ENCODE data around the gene CHI3L1. TPM values are rescaled to one million over a fixed set of nuclear protein-coding genes. Genes with fewer than 3 reads are reported as not detected.

Gene CHI3L1
- total RNA-seq, 4 donors from 2014 or later, result 2.9 to 23.2 TPM; not detected in 2

DNA sequence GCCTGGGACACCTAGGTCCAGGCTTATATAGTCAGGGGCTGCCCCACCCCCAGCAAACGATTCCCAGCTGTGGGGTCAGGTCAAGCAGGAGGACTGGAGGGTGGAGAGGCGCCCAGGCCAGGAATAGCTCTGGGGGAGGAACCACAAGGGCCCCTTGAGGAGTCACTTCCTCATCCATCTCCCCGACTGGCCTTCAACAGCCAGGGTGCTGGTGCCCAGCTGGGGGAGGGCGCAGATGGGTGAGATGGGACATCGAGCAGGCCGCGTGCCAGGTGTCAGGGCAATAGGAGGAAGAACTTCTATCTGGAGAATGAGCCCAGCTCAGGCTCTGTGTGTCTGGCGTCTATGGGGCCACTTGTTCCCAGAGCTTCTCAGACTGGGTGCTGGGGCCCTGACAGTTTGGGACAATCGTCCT is 10.7 kb downstream of the CHI3L1 start:
- peaks cover 0 to 7% (median 0%) of the 10 kb centered on the region in 4 donors for H3K4me1 ChIP-seq

DNA sequence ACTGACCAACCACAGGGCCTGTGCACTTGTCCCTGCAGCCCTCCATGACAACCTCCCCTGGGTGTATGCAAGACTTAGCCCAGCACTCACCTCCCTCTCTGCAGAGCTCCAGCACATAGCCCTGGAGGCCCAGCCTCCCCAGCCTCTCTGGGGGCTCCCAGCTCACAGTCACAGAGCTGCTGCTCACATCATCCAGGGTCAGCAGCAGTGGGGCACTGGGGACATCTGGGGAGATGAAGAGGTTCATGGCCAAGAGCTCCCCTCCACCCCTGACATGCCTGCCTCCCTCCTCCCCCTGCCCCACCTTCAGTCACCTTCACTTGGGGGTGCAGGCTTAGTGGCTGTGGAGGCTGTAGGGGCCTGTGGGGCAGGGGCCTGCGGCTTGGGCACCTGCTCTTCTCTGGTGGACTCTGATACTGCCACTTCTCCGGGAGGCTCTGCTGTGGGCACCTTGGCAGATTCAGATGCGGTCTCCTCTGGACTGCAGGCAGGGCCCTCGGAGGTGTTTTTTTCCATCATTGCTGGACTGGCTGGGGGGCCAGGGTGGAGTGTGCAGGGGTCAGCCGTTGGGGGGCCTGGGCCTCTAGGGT is 11.2 kb downstream of the CHI3L1 start, which contains the start of gene MYBPH:
Gene MYBPH, minus strand, starts transcription at position 590 of the 590 bp plus-strand sequence. Its CDS starts 71 bp downstream, at position 519.
- Histone ChIP-seq H3K36me3 (no peaks in the 10 kb centered on the region), H3K27ac (no peak within 1 kb of the TSS), H3K4me1 (peaks cover 0 to 7% (median 0%) of the 10 kb centered on the region in 4 donors), H3K4me3 (no peak within 1 kb of the TSS), H3K27me3 (no peaks in the 10 kb centered on the region), H3K9me3 (no peaks in the 10 kb centered on the region)
- WGBS, 2 donors (ENCODE audit: low coverage in 1 of 2), result 65% methylated on average over 5 of the region's 5 CpGs; no CpG with 5 or more reads in 1 of the 2 donors
- intact Hi-C loops (cut with DNase I; ENCODE audit: low total_unique reads) (no loop called here), in situ Hi-C loops (cut with MboI; ENCODE audit: low pct_ligation_motif_present in 1 of 4, low pct_unique_long_range_greater_than_20kb in 1 of 4, low sequenced_read_pairs in 3 of 4) (no loop called here)
- TF ChIP-seq EP300 (IDR thresholded peaks at IDR 0.05; ENCODE audit: low read depth), result no peak
- no peak for TF ChIP-seq POLR2A (IDR thresholded peaks at IDR 0.05)
- TF ChIP-seq CTCF (IDR thresholded peaks at IDR 0.05), result no peak
- no peak for DNase-seq

More for the DNA sequence above, 10.7 kb downstream of the CHI3L1 start:
- whole genome bisulfite sequencing, 2 donors (ENCODE audit: low coverage in 1 of 2), result 62 to 81% methylated on average over 5 to 9 of the region's 9 CpGs
- intact Hi-C loops (cut with DNase I; ENCODE audit: low total_unique reads), result no loop called here
- TF ChIP-seq POLR2AphosphoS5 (IDR thresholded peaks at IDR 0.05), result no peak
- Histone ChIP-seq H3K36me3 (no peaks in the 10 kb centered on the region), H3K4me3 (no peak overlapping the region), H3K9me3 (no peaks in the 10 kb centered on the region), H3K27ac (no peak overlapping the region), H3K27me3 (no peaks in the 10 kb centered on the region)
- in situ Hi-C loops (cut with MboI; ENCODE audit: low pct_ligation_motif_present in 1 of 4, low pct_unique_long_range_greater_than_20kb in 1 of 4, low sequenced_read_pairs in 3 of 4), result no loop called here
- DNase-seq, result no peak

DNA sequence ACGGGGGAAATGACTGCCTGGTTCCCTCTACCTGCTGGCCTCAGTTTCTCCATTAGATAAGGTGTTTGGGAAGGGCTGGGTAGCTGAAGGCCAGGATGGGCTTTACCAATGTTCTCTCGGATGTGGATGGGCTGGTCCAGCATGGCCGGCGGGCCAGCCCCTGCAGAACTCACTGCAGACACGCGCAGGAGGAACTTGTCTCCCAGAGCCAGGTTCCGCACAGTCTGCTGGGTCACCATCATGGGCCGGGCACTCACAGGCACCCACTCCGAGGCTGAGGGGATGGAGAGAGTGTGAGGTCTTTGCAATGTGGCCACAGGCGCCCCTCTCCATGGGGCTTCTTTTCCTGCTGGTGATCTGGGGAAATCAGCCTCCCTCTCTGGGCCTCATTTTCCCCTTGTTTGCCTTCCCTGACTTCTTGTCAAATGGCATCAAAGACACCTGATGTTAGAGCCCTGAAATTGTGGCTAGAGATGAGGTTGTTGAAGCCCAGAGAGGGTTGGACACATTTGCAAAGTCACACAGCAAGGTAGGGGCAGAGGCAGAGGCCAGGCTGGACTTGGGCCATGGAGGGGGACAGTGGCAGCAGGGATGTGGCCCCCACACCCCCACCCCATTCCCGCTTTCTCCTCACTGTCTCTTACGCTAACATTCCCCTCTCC is 12.0 kb downstream of the CHI3L1 start:
- no peaks in the 10 kb centered on the region for H3K9me3 ChIP-seq
- intact Hi-C loops (cut with DNase I; ENCODE audit: low total_unique reads), result no loop called here

DNA sequence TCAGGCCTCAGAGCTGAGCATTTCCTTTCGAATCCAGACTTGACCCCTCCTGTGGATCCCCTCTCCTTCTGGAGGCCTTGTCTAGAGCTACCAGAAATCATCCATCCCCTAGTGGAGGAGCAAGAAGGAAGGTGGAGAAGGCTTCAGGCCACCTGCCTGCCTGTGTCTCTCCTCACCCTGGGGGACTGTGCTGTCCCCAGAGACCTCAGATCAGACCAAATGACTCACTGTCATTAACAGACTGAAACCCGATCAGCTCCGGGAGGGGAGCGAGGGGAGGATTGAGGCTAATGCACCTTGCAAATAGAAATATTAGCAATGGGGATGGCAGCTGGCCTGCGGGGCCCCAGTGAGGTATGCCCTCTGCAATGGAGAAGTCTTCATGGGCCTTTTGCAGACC is 12.9 kb downstream of the CHI3L1 start:
- Histone ChIP-seq H3K9me3 (no peaks in the 10 kb centered on the region), H3K36me3 (no peaks in the 10 kb centered on the region), H3K4me3 (no peak overlapping the region), H3K27ac (no peak overlapping the region), H3K27me3 (no peaks in the 10 kb centered on the region), H3K4me1 (peaks cover 0 to 7% (median 0%) of the 10 kb centered on the region in 4 donors)
- no peak for TF ChIP-seq POLR2A (IDR thresholded peaks at IDR 0.05)
- TF ChIP-seq POLR2AphosphoS5 (IDR thresholded peaks at IDR 0.05), result no peak
- no peak for TF ChIP-seq CTCF (IDR thresholded peaks at IDR 0.05)
- TF ChIP-seq EP300 (IDR thresholded peaks at IDR 0.05; ENCODE audit: low read depth), result no peak
- WGBS, 2 donors (ENCODE audit: low coverage in 1 of 2), result 67% methylated on average over 5 of the region's 5 CpGs; no CpG with 5 or more reads in 1 of the 2 donors
- in situ Hi-C loops (cut with MboI; ENCODE audit: low pct_ligation_motif_present in 1 of 4, low pct_unique_long_range_greater_than_20kb in 1 of 4, low sequenced_read_pairs in 3 of 4), result no loop called here
- no peak for DNase-seq
- intact Hi-C loops (cut with DNase I; ENCODE audit: low total_unique reads), result no loop called here

More for the DNA sequence above, 12.0 kb downstream of the CHI3L1 start:
- 92% methylated on average over 12 of the region's 12 CpGs; no CpG with 5 or more reads in 1 of the 2 donors for WGBS, 2 donors (ENCODE audit: low coverage in 1 of 2)
- H3K27me3 ChIP-seq, result no peaks in the 10 kb centered on the region
- no peak for TF ChIP-seq EP300 (IDR thresholded peaks at IDR 0.05; ENCODE audit: low read depth)
- no peak for TF ChIP-seq CTCF (IDR thresholded peaks at IDR 0.05)
- no peak for TF ChIP-seq POLR2AphosphoS5 (IDR thresholded peaks at IDR 0.05)
- no peak for TF ChIP-seq POLR2A (IDR thresholded peaks at IDR 0.05)
- H3K4me1 ChIP-seq, result peaks cover 0 to 7% (median 0%) of the 10 kb centered on the region in 4 donors
- H3K27ac ChIP-seq, result no peak overlapping the region
- in situ Hi-C loops (cut with MboI; ENCODE audit: low pct_ligation_motif_present in 1 of 4, low pct_unique_long_range_greater_than_20kb in 1 of 4, low sequenced_read_pairs in 3 of 4), result no loop called here
- no peak for DNase-seq
- H3K36me3 ChIP-seq, result no peaks in the 10 kb centered on the region
- H3K4me3 ChIP-seq, result no peak overlapping the region

Measured in transverse colon (tissue), 4 donors.